Measurements from ENCODE around the gene ICAM1.
A peak's percentile ranks its signal among the peaks of the same experiment; 100 is the strongest.
"Not testable (repeated sequence)": the region's sequence is repeated elsewhere in the genome, so short reads cannot be mapped to it uniquely, and the experiment has no call there.

ICAM1 gene

GRCh38 chr19:10278935-10279334 is 8.0 kb downstream of the ICAM1 start:
- no peak for DNase-seq

GRCh38 chr19:10279737-10280442 is 9.0 kb downstream of the ICAM1 start:
- no peak for DNase-seq

GRCh38 chr19:10282043-10282442 is 11.1 kb downstream of the ICAM1 start:
- not testable (repeated sequence) for DNase-seq

GRCh38 chr19:10283301-10284064 is 12.6 kb downstream of the ICAM1 start:
- DNase-seq: no peak

- no peak for DNase-seq
These were observed 13.4 kb downstream of the ICAM1 start for GRCh38 chr19:10284065-10284959.

- no peak for DNase-seq
These were observed 14.0 kb downstream of the ICAM1 start for GRCh38 chr19:10284960-10285278.

GRCh38 chr19:10285393-10285792 is 14.5 kb downstream of the ICAM1 start:
- DNase-seq: no peak

- no peak for DNase-seq
These were observed 16.1 kb downstream of the ICAM1 start, which contains the start of gene ICAM4 for GRCh38 chr19:10286803-10287737. ICAM4 (plus strand) TSS chr19:10286955; CDS start chr19:10287013, 58 bp downstream.

- no peak for DNase-seq
These were observed 17.8 kb downstream of the ICAM1 start for GRCh38 chr19:10288662-10289166.

- peak; percentile 21 to 53 (median 36) for DNase-seq
These were observed 18.4 kb downstream of the ICAM1 start for GRCh38 chr19:10289167-10289835.

GRCh38 chr19:10289836-10290356 is 19.0 kb downstream of the ICAM1 start, which contains the start of gene ICAM5:
ICAM5 (plus strand) TSS chr19:10289952; CDS start chr19:10290044, 92 bp downstream.
- DNase-seq: no peak

GRCh38 chr19:10290357-10290875 is 19.5 kb downstream of the ICAM1 start:
- no peak for DNase-seq

GRCh38 chr19:10290876-10291553 is 20.1 kb downstream of the ICAM1 start:
- DNase-seq: no peak

GRCh38 chr19:10291554-10292205 is 20.8 kb downstream of the ICAM1 start:
- no peak for DNase-seq

- DNase-seq: peak; percentile 32 to 57 (median 36)
These were observed 21.4 kb downstream of the ICAM1 start for GRCh38 chr19:10292206-10292788.

GRCh38 chr19:10292789-10293636 is 22.1 kb downstream of the ICAM1 start:
- DNase-seq: no peak

GRCh38 chr19:10293637-10294367 is 22.9 kb downstream of the ICAM1 start:
- DNase-seq: no peak

- no peak for DNase-seq
These were observed 23.4 kb downstream of the ICAM1 start for GRCh38 chr19:10294368-10294697.

All from activated CD4-positive, CD25-positive, alpha-beta regulatory T cell (primary cell).